GM18868 (cell line): ENCODE data around the gene RMND5B.

ENCODE experiments used
- ATAC-seq: cut with Tn5 transposase; IDR thresholded peaks from one replicate; pipeline ENCODE4 v1.9.1; 2021; ENCODE audit warnings: mild to moderate bottlenecking, moderate library complexity; ENCODE audit not compliant: unreplicated experiment

RMND5B gene

DNA sequence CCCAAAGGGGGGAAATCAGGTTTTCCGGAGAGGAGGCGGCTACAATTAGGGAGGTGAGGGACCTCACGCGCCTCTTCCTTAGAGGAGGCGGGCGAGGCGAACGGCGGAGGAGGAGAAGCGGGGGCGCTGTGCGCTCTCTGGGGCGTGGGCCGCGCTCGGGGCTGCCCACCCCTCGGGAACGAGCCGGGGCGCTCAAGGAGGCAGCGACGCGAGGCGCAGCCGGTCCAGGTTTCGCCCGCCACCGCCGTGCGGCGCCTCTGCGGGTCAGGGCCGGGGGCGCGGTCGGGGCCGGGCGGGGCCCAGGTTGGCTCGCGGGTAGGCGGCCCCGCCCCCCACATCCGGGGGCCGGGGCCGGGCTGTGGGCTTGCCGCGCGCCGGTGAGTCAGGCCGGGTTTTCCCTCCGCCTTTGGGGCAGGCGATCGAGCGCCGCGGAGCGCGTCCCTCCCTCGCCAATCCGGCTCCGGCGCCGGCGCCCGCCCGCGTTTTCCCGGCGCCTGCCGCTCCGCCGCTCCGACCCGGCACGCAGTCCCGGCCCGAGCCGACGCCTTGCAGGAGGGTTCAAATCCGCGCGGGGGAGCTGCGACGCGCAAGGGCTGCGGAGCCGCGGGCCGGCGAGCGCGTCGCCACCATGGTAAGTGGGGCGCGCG is 17.6 kb upstream of the RMND5B start, which contains the start of gene N4BP3:
TSS of gene N4BP3 (plus strand) at position 392 of the 647 bp plus-strand sequence. CDS start 6,052 bp downstream, outside the sequence.
- peak; percentile 66 for ATAC-seq

DNA sequence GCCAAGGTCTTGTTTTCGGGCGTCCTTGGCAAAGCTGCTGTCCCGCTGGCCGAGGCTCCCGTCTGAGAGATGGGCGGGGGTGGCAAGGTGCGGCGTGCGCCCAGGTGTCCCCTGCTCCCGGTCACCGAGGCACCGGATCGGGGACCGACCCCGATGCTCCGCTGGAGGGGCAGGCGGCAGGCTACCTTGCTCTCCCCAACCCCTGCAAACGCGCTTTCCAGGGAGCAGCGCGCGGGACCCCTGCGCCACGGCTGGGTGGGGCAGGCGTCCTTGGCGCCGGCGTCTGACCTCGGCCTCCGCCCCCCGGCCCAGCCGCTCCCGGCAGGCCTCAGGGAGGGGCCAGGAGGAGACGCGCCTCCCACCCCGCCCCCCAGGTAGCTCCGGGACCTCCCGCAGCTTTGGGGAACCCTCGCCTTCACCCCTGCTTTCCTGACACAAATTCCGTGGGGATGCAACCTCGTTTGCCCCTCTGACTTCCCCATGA is 16.9 kb upstream of the RMND5B start:
- ATAC-seq, result no peak

DNA sequence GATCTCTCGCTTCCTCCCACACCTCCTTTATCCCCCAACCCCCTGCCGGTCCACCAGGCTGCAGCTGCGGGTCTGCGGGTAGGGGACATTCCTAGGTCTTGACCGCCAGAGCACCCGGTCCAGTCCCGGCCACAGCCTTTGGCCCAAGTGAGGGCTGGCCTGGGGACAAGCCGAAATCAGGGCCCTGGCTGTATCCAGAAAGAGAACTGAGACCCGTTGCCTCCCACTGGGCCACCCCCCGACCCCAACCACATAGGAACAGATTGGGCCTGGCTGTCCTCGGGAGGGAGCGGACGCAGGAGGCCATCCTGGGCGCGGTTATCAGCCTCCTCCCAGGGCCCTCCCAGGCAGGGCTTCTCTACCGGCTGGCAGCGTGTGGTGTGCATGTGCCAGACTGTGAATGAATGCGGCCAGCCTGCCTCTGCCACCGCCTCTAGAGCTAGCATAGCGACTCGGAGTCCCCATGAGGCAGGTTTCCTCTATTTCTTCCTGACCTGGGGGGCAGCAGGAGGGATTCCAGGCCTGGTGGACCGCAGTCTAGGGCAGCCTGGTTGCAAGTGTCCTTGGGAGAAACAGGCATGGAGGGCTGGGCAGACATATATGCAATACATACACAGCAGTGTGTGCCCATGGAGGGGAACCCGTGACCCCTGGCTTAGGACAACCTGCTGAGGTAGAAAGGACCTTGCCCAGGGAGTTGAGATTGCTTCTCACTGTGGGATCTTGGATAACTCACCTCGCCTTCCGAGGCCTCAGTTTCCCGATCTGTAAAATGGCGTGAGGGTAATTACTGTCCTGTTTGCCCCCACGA is 16.3 kb upstream of the RMND5B start:
- no peak for ATAC-seq

DNA sequence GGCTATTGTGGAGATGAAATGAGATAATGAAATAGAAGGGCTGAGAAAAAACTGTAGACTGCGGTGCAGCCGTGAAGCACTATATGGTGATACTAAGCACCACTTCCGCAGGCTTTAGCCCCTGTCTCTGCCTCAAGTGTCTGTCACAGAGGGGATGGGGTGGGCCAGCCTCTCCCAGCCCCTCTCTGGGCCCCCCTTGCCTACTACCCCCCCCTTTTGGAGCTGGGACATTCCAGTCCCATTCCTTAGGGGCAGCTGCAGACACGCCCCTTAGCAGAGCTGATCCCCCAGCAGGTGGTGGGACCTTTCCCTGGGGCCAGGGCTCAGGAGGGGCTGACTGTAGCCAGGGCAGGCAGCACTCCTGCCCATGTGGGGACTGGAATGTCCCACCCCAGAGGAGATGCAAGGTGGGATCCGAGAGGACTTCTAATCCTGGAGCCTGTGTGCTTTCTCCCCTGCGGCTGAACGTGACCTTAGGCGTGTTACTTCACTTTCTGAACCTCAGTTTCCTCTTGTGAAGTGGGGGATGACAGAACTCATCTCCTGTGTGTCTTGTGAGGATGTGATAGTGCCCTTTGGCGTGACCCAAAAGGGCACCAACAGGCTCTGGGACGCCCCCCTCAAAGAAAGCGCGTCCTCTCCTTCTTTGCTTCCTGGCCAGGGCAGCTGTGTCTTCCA is 15.5 kb upstream of the RMND5B start:
- no peak for ATAC-seq

DNA sequence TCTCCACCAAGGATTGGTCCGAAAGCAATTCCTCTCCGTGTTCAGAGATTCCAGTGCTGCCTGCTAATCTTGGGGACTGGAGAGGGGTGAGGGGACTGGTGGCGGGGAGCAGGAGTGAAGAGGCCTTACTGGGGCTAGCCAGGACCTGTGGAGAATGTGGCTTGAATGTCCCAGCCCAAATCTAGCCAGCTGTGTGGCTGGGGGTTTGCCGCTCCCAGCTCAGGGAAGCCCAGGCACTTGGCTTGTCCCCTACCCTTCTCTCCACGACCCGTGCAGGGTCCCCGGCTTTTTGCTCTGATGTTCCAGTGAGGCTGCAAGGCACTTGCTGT is 15.0 kb upstream of the RMND5B start:
- ATAC-seq, result no peak

DNA sequence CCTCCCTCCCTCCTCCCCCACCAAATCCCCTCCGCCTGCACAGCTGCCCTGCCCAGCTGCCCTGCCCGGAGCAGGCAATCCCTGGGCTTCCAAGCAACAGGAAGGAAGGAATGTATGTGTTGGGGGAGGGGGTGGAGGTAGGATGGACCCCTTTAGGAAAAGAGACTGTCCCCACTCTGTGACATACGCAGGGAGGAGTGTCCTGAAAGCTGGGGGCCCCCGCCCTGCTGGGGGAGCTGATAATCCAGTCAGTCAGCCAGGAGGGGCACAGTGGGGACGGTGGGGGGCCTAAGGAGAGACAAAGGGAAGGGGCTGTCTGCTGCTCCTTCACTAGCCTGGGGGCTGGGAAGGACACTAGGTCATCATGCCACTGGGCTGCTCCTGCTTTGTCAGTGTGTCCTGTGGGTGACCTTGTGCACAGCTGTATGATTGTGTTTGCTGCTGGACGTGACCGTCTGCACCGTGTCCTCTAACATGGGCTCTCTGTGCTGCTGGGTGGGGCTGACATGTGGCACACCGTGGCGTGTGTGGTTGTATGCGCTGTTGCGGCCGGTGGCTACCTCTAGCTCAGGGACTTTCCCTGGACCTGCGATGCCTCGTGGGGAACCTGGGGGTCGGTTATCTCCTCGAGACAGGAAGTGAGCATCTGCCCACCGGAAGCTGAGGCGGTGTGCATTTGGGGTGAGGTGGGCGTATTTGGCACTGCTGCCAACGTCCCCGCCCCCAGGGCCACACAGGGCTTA is 14.5 kb upstream of the RMND5B start:
- ATAC-seq, result peak; percentile 34

DNA sequence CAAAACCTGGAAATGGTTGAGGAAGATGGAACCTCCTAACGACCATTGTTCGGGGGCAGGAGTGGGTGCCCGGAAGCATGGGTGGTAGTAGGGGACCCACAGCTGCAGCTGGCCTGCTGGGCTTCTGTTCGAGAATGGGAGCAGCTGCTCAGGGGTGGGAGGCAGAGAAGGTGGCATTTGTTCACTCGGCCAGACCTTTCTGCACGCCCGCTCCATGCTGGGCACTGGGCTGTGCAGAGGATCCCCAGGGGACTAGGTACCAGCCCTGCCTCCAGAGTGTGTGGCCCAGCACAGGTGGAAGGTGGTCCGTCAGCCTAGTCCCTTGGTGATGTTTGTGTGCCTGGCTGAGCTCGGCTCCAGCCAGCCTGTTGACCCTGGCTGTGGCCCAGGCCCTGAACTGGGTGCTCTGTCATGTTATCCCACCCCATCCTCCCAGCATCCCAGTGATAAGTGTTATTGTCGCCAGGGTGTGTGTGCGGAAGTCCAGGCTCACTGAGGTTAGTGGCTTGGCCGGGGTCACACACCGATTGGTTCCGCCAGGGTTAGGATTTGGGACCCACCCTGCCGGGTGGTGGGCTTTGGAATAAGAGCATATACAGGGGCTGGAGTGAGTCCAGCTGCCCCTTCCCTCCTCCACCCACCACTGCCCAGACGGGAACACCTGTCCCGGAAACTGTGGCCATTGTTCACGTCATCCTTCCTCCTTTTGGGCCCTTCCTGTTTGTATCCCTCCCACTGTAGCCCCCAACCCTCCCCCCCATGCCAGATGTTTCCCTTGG is 12.7 kb upstream of the RMND5B start:
- ATAC-seq, result no peak

DNA sequence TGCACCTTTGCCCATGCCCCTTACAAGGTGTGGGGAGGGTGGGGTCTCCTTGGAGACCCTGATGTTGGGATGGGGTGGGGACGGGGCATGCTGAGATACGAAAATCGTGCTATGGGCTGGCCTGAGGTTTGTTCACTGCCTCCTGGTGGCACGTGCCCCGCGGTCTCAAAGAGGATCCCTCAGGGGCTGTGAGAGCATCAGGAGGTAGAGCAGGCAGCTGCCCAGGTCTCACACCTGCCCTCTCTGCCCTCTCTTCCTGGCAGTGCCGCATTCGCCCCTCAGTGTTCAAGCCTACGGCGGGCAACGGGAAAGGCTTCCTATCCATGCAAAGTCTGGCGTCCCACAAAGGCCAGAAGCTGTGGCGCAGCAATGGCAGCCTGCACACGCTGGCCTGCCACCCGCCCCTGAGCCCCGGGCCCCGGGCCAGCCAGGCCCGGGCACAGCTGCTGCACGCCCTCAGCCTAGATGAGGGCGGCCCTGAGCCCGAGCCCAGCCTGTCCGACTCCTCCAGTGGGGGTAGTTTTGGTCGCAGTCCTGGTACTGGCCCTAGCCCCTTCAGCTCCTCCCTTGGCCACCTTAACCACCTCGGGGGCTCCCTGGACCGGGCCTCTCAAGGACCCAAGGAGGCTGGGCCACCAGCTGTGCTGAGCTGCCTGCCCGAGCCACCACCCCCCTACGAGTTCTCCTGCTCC is 10.8 kb upstream of the RMND5B start:
- ATAC-seq, result no peak

DNA sequence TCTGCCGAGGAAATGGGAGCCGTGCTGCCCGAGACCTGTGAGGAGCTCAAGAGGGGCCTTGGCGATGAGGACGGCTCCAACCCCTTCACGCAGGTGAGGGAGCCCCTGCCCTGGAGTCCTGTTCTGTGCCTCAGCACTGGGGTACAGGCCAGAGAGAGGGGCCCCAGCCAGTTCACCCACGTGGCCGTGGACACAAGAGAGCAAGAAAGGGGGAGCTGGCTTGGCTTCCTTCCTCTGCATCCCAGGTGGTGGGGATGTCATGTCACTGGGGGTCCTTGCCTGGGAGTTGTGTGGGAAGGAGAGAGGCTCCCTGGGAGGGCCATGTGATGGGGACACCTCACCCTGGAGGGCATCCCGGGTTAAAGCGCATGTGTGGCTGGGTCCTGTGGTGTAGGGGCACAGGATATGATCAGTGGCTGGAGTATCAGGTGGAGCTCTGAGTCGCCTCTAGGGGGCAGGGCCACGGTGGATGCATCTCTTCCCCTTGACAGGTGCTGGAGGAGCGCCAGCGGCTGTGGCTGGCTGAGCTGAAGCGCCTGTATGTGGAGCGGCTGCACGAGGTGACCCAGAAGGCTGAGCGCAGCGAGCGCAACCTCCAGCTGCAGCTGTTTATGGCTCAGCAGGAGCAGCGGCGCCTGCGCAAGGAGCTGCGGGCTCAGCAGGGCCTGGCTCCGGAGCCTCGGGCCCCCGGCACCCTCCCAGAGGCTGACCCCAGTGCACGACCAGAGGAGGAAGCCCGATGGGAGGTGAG is 10.0 kb upstream of the RMND5B start:
- peak; percentile 79 for ATAC-seq

DNA sequence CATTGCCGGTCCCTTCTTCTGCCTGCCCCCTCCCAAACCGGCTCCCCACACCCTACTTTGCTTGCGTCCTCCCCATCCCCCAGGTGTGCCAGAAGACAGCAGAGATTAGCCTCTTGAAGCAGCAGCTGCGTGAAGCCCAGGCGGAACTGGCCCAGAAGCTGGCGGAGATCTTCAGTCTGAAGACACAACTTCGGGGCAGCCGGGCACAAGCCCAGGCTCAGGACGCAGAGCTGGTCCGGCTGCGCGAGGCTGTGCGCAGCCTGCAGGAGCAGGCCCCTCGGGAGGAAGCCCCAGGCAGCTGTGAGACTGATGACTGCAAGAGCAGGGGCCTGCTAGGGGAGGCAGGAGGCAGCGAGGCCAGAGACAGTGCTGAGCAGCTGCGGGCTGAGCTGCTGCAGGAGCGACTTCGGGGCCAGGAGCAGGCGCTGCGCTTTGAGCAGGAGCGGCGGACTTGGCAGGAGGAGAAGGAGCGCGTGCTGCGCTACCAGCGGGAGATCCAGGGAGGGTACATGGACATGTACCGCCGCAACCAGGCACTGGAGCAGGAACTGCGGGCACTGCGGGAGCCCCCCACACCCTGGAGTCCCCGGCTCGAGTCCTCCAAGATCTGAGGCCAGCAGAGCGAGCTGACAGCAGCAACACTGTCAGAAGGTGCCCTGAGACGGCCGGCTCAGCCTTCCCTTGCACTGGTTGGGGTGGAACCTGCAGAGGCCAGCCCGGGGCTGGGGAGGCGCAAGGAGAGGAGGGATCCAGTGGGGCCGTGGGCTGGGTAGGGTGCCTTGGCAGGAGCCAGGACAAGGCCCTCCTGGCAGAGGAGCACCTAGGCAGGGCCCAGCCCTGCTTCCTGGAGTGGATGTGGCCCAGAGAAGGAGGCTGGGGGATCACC is 9.2 kb upstream of the RMND5B start:
- ATAC-seq, result no peak

DNA sequence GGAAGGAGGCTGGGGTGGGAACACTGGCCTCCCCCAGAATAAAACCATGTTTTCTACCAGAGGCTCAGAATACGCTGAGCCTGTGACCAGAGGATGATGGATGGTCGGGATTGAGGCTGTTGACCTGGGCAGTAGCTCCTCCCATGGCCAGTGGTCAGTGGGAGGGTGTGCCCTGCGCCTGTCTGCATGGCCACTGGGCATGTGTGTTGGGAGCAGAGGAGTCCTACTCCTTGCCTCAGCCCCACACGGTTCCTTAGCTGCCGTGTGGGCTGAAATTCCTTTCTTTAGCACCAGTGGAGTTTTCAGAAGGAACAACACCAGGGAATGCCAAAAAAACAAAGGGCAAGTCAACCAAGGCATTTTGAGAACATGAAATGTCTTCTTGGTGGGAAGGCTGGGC is 8.5 kb upstream of the RMND5B start:
- ATAC-seq, result no peak

DNA sequence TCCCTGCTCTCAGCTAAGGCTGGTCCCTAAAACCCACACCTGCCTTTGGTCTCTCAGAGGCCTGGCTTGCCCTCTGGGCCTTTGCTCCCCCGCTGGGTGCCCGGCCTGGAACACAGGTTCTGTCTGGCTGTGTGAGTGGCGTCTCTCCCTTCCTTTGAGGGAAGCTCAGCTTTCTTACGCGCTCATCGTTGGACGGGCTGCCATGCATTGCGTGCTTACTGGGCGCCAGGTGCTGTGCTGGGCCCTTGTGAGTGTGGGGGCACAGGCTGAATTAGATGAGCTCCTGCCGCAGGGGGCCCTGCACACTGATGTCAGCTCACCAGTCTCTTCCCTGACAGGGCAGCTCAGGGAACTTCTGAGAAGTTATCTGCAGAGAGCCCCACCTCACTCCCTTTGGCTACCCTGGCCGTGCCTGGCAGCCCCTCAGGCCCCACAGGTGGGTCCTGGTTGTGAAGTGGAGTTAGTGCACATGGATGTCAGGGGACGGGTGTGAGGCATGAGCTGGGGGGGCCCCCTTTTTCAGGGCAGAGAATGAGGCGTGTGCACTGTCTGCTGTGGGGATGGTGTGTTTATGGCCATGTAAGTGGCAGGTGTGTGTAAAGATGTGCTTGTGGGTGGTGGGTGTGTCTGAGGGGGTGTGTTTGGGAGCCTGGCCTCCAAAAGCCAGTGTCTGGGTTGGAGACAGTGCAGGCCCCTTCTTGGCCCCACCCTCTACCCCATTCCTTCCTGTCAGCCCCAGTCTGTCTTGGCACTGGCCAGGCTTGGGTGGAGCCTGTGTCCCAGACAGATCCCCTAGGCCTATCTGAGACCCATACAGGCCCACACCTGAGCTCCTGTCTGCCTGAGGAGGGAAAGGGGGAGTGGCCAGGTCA is 7.5 kb upstream of the RMND5B start:
- ATAC-seq, result no peak

DNA sequence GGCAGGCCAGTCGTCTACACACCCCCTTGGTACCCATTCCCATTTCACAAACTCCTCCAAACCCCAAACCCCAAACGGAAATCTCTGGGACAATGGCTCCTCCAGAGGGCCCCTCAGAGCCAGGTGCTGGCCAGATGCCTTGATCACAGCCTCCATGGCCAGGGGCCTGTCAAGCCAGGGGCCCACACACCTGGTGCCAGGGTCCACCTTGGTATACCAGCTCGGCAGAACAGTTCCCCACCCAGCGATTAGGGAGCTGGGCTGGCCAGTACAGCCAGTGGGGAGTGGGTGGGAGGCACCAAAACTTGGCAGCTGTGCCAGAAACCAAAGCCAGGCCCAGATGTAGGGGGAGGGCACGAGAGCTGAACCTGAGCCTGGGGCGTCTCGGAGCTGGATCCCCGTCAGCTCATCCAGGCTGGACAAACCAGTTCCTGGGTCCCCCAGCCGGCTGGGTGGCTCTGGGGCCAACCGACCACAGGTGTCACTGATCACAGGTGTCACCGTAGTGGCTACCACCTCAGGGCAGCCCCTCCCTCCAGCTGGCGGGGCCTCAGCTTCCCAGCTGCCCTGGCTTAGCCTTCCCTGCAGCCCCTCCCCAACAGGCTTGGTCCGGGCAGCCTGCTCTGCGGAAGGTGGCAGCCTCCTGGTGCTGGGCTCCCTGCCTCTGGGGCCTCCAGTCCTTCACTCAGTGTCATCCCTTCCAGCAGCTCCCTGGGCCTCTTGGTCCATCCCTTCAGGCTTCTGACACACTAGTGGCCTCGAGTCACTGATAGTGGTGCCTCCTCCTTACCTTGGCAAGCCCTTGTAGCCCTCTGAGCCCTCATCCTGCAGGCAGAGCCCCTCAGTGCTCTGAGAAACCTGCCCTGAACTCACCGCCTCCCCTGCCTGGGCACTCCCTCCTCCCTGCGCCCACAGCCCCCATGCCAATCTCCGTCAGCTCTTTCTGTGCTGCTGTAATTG is 6.6 kb upstream of the RMND5B start:
- no peak for ATAC-seq

DNA sequence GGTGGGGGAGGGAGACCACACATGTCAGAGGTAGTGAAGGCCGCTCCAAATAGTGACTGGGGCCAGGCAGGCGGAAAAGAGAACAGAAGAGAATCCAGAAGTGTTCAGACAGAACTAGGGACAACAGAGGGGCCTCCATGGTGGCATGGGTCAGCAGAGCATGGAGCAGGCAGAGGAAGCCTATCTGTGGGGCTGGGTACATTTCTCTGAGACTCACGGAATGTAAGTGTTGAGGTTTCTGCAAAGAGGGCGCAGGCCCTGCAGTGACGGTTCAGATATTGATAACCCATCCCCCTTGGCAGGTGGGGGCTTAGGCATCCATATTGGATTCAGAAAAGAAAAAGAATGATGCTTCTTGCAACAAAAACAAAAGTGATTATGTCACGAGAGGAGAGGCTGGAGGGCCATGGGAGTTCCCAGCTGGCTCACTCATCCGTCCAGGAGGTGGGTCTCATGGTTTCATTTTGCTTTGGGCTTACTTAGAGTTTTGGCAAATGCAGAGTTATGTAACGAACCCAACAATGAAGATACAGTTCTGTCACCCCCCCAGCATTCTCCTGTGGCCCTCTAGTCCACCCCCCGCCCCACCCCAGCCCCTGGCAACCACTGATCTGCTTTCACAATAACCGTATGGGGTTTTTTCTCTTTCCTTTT is 5.4 kb upstream of the RMND5B start:
- ATAC-seq, result no peak

DNA sequence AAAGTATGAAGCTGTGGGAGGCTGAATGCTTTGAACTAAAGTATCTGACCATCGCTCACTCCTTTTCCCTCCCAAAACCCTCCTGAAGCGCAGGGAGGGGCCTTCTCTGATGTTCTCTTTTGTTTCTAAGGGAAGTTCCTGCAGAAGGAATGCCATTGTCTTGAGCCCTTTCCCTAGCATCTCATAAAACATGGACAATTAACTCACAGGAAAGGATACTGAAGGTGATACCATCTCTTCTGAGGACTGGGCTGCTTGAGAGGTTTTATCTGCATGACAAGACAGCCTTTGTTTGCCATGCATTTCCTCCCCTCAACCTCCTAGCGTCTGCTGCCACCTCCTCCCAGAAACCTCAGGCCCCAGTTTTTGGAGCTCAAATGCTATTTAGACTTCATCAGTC is 4.3 kb upstream of the RMND5B start:
- no peak for ATAC-seq
